GM21786 (cell line): ENCODE data around the gene A2ML1.
A peak's percentile ranks its signal among the peaks of the same experiment; 100 is the strongest.
"Not testable (repeated sequence)": the region's sequence is repeated elsewhere in the genome, so short reads cannot be mapped to it uniquely, and the experiment has no call there.

Experiments
- ATAC-seq: cut with Tn5 transposase; IDR thresholded peaks from one replicate; pipeline ENCODE4 v1.9.1; 2021; ENCODE audit not compliant: unreplicated experiment

Gene A2ML1

DNA sequence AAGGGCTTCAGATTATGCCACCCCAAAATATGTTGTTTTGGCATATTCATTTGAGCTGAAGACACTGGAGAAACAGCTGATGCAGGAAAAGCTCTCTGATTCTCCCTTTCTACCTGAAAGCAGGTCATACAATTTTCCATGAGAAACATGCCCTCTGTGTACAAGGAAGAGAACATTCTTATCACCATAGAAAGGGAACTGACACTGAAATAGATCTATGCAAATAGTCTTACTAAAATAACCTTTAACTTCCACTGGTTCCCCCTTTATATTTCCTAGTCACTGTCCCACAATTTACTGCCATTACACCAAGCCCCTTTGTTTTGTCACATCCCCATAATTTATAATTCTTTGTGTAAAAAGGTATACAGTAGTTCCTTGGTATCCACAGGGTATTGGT is 82.2 kb downstream of the A2ML1 start:
- ATAC-seq = no peak

GRCh38 chr12:8905546-8905945 is 83.1 kb downstream of the A2ML1 start:
- ATAC-seq = no peak

GRCh38 chr12:8906266-8907180 is 84.1 kb downstream of the A2ML1 start:
- no peak for ATAC-seq

GRCh38 chr12:8907513-8907912 is 85.1 kb downstream of the A2ML1 start:
- no peak for ATAC-seq

DNA sequence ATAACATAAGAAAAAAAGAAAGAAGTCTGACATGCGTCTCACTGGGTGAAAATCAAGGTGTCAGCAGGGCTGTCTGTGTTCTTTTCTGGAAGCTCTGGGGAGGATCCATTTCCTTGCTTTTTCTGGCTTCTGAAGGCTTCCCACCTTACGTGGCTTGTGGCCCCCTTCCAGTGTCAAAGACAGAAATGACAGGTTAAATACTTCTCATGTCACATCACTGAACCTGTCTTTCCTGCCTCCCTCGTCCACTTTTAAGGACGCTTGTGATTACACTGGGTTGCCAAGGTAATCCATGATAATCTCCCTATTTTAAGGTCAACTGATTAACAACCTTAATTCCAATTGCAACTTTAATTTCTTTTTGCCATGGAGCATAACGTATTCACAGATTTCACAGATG is 87.3 kb downstream of the A2ML1 start:
- no peak for ATAC-seq

- no peak for ATAC-seq
These were observed 89.3 kb downstream of the A2ML1 start for GRCh38 chr12:8911606-8912268.

- no peak for ATAC-seq
These were observed 90.5 kb downstream of the A2ML1 start for GRCh38 chr12:8912914-8913313.

- no peak for ATAC-seq
These were observed 91.2 kb downstream of the A2ML1 start for GRCh38 chr12:8913702-8914032.

- peak; percentile 53 for ATAC-seq
These were observed 91.8 kb downstream of the A2ML1 start, which contains the start of gene PHC1 for GRCh38 chr12:8914033-8914715. Gene PHC1, plus strand, starts transcription at chr12:8914509. Its CDS starts 3,169 bp downstream, at chr12:8917678.

DNA sequence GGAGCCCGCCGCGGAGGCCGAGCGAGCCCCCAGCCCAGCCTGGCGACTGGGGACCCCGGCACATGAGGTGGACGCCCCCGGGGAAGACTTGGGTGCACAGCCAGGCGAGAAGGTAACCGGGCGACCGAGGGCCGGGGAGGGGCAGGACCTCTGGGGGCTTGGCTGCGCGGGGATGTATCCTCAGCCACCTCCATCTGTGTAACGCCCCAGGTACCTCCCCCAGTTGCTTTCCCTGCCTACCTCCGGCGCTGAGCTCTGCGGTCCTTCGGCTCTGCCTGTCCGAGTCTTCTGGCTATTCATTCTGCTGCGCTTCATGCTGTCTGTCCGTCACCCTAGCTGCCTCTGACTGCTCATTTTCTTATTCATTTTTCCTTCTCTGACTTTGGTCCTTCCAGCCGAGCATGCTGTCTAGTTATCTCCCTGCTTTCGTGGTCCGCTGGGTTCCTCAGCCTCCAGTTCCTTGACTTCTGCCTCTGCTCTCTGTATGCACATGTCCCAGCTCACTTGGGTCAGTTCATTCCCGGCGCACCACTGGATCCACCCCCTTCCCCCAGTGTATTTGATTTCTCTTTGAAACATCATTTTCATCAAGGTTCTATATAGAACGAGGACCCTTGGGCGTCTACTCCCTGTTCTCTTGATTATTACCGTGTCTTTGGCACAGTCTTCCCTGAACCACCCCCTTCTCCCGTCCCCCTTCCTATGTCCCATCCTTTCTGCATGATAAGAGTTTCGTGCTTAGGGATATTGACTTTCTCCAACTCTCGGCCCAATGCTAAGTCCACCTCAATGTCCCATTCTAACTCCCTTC is 92.5 kb downstream of the A2ML1 start:
- ATAC-seq = peak; percentile 71

GRCh38 chr12:8916154-8916553 is 93.7 kb downstream of the A2ML1 start:
- no peak for ATAC-seq

DNA sequence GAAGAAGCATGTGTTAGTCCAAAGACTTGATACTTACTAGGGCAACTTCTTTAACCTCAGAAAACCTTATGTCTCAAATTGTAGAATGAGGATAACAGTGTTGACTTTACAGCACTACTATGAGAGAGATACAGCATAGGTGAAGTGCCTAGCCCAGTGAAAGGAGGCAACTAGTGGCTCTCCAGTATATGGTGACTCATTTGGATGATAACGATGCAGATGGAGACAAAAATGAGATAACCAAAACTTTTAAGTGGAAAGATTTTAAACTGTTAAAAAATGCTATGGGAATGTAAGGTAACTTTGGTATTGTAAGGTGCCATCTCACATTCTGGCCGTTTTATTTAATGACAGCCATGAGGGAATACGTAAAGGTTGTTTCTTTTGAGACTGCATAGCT is 94.6 kb downstream of the A2ML1 start:
- ATAC-seq = no peak

GRCh38 chr12:8917751-8918150 is 95.3 kb downstream of the A2ML1 start:
- ATAC-seq = no peak

DNA sequence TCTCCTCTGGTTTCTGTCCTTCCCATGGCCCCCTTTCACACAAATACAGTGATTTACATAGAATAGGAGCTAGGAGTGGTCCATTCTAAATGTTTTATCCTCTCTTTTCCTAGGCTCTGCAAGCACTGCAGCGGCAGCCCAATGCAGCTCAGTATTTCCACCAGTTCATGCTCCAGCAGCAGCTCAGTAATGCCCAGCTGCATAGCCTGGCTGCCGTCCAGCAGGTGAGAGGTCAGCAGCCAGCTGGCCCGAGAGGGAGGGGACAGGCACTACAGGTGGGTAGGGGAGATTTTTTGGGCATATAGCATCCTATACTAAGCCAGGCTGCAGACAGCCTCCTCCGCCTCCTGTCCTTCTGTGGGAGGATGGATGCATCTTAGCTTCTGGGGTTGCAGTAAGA is 97.2 kb downstream of the A2ML1 start:
- ATAC-seq = not testable (repeated sequence)

DNA sequence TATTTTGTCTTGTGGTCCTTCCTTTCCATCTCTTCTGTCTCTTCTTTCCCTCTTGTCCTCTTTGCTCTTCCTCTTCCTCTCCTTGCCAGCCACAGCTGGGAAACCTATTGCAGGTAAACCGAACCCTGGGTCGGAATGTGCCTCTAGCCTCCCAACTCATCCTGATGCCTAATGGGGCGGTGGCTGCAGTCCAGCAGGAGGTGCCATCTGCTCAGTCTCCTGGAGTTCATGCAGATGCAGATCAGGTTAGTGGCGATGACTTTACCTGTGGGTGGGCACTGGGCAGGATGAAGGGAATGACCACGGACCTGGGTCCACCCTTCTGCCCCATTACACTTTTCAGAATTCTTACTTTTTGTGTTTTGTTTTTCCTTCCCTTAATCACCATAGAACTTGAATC is 100.1 kb downstream of the A2ML1 start:
- ATAC-seq = no peak
